ENCODE measurements around the gene ZDHHC14.

The ZDHHC14 gene

DNA sequence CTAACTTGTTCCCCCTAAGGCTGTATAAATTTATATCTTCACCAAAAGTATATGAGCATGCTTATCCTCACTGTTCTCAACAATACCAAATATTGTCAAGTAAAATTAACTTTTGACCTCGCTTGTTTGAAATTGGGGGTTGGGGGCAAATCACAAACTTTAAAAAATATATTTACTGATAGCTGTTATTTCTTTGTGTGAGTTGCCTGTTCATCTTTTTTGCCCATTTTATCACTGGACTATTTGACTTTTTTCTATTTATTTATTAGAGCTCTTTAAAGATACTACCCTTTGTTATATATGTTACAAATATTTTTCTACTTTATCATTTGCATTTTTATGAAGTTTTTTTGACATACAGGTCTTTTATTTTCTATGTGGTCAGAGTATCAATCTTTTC, 187.7 kb downstream of the ZDHHC14 start:
- no peak for DNase-seq (ENCODE audit: low read depth)
- TF ChIP-seq, protein P1, sequence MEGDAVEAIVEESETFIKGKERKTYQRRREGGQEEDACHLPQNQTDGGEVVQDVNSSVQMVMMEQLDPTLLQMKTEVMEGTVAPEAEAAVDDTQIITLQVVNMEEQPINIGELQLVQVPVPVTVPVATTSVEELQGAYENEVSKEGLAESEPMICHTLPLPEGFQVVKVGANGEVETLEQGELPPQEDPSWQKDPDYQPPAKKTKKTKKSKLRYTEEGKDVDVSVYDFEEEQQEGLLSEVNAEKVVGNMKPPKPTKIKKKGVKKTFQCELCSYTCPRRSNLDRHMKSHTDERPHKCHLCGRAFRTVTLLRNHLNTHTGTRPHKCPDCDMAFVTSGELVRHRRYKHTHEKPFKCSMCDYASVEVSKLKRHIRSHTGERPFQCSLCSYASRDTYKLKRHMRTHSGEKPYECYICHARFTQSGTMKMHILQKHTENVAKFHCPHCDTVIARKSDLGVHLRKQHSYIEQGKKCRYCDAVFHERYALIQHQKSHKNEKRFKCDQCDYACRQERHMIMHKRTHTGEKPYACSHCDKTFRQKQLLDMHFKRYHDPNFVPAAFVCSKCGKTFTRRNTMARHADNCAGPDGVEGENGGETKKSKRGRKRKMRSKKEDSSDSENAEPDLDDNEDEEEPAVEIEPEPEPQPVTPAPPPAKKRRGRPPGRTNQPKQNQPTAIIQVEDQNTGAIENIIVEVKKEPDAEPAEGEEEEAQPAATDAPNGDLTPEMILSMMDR (IDR thresholded peaks at IDR 0.05; ENCODE audit: insufficient read depth, low read depth, low read length, missing control alignments) = no peak
- H3K4me3 ChIP-seq (ENCODE audit: low read depth, low read length) = no peak overlapping the region

GRCh38 chr6:157569543-157569942, 188.6 kb downstream of the ZDHHC14 start:
- TF ChIP-seq, protein P1 (IDR thresholded peaks at IDR 0.05; ENCODE audit: insufficient read depth, low read depth, low read length, missing control alignments) = no peak
- no peak overlapping the region for H3K4me3 ChIP-seq (ENCODE audit: low read depth, low read length)
- DNase-seq (ENCODE audit: low read depth) = peak; percentile 71

DNA sequence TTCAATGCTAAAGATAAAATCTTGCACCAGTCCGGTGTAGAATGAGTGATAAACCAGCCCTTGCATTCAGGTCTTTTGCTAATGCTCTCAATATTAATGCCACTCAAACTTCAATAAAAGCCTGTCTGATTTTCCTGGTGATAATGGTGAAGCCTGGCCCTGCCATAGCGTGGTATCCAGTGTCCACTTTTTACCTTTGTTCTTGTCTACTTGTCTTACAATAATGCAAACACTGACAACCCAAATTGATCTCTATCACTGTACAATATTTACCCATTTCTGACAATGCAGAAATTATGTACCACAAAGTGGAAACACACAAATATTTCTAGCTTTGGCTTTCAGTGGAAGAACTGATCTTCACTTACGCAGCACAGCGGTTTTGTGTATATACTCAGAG, 189.1 kb downstream of the ZDHHC14 start:
- DNase-seq (ENCODE audit: low read depth) = no peak
- TF ChIP-seq, protein P1 (IDR thresholded peaks at IDR 0.05; ENCODE audit: insufficient read depth, low read depth, low read length, missing control alignments) = no peak
- H3K4me3 ChIP-seq (ENCODE audit: low read depth, low read length) = no peak overlapping the region

- no peak overlapping the region for H3K4me3 ChIP-seq (ENCODE audit: low read depth, low read length)
- TF ChIP-seq, protein P1 (IDR thresholded peaks at IDR 0.05; ENCODE audit: insufficient read depth, low read depth, low read length, missing control alignments) = no peak
- DNase-seq (ENCODE audit: low read depth) = peak; percentile 43
Observed at GRCh38 chr6:157570752-157571151, 189.8 kb downstream of the ZDHHC14 start.

DNA sequence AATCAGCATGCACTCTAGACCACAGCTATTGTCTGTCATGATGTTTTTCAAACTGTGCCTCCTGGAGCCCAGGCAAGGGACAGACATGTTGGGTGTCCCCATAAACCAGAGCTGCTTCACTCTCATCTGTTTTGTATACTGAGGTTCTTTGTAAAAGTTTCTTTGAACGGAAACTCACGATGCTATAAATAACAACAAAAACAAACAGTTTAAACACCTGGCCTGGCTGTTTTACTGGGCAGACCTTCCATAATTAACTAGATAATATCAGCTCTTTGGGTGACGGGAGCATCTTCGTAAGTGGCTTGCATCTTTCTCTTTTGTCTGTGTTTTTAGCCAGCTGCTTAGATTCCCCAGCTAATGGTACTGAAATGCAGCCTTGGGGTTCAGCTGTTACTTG, 190.3 kb downstream of the ZDHHC14 start:
- TF ChIP-seq, protein P1 (IDR thresholded peaks at IDR 0.05; ENCODE audit: insufficient read depth, low read depth, low read length, missing control alignments) = no peak
- peak overlapping the region; percentile 40 for H3K4me3 ChIP-seq (ENCODE audit: low read depth, low read length)
- DNase-seq (ENCODE audit: low read depth) = peak; percentile 84

- DNase-seq (ENCODE audit: low read depth) = no peak
- TF ChIP-seq, protein P1 (IDR thresholded peaks at IDR 0.05; ENCODE audit: insufficient read depth, low read depth, low read length, missing control alignments) = no peak
- peak overlapping the region; percentile 40 for H3K4me3 ChIP-seq (ENCODE audit: low read depth, low read length)
Observed at GRCh38 chr6:157571950-157572349, 191.0 kb downstream of the ZDHHC14 start.

DNA sequence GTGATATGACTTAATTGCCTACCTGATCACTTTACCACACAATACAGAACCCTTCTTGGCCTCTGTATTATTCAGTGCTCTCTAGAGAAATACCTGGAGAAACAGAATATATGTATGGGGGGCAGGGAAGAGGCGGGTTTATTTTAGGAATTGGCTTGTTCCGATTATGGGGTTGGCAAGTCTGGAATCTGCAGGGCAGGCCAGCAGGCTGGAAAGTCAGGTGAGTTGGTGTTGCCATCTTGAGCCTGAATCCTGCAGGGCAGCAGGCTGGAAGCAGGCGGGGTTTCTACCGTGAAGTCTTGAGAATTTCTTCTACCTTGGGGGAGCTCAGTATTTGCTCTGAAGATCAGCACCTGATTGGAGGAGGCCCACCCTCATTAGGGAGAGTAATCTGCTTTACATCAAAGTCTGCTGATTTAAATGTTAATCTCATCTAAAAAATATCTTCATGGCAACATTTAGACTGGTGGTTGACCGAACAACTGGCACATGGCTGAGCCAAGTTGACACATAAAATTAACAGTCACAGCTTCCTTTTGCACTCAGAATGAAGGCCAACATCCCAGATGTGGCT, 193.9 kb downstream of the ZDHHC14 start:
- H3K4me3 ChIP-seq (ENCODE audit: low read depth, low read length) = no peak overlapping the region
- TF ChIP-seq, protein P1 (IDR thresholded peaks at IDR 0.05; ENCODE audit: insufficient read depth, low read depth, low read length, missing control alignments) = no peak
- DNase-seq (ENCODE audit: low read depth) = no peak

Measured in GM12865 (cell line).